ENCODE measurements around the gene NEDD9. TPM values are rescaled to one million over a fixed set of nuclear protein-coding genes. Genes with fewer than 3 reads are reported as not detected.

The NEDD9 gene
- total RNA-seq, 1 donor from 2014 or later: 51.6 TPM

DNA sequence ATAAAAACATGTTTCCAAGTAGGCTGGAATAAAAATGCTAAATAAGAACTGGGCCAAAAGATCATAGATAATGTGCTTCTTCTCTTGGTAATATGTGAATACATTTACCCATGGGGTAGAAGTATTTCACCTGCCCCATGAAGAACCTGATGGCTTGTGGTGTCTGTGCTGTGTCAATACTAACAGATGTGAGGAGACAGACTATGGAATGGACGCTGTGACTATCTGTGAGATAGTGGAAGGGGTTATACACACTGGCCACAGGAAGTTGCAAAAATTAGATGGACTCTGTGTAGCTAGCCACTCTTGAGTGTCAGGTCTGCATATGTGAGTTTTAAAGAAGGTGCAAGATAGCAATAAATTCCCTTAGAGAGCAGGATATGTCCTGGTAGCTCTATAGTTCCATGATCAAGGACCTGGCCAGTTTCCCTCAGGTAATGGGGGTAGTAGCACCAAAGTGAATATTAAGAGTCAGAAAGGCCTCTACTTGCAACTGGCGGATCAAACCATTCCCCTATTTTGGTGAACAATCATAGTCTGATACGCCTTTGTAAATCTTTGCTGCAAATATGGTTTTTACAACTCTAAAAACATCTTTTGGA lies 48.6 kb downstream of the NEDD9 start:
- no peak for DNase-seq (ENCODE audit: low read depth in 2 of 2)

DNA sequence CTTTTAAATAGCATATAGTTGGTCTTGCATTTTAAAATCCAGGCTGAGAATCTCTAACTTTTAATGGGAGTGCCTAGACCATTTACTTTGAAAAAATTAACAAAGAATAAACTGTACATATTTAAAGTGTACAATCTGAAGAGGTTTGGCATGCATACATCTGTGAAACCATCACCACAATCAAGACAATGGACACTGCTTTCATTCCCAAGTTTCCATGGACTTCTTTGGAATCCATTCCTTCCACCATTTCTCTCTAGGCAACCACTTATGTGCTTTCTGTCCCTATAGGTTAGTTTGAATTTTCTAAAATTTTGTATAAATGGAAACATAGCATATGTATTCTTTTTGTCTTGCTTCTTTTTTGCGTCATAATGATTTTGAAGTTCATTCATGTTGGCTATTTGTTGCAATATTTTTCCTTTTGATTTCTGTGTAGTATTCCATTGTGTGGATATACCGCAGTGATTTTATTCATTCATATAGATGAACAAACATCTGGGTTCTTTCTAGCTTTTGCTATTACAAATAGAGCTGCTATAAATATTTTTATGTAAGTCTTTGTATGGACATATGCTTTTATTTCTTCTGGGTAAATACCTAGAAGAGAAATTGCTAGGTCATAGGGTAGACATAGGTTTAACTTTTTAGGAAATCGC lies 50.9 kb downstream of the NEDD9 start:
- no peak for DNase-seq (ENCODE audit: low read depth in 2 of 2)

DNA sequence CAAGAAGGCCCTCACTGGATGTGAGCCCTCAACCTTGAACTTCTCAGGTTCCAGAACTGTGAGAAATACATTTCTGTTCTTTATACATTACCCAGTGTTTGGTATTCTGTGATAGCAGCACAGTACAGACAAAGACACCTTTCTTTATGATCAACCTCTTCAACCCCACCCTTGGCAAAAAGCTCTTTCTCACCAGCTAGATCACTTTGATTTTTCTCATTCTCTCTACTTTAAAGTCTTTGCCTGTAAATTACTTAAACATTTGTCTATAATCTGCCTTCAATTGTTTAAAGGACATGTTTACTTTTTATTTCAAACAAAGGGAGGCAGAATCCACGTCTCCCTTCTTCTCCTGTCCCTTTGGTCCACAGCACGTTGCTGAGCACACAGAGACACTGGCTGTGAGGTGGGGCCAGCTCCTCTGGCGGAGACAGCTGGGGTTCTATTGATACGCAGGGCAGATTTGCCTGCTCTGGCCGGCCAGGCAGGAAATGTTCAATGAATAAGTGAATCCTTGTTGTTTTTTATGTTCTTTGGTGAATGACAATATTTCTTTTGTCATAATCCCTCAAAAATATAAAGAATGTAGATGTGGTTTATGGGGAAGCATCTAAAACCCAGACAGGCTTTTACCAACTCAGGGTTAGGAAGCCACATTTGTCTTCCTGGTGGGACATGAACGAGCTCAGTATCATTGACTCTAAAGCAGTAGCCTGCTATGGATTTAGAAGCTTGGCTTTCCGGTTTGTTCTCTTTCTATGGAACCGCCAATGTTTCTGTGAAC lies 52.9 kb downstream of the NEDD9 start:
- DNase-seq (ENCODE audit: low read depth in 2 of 2): peak in 1 of 2 donors; percentile 38

DNA sequence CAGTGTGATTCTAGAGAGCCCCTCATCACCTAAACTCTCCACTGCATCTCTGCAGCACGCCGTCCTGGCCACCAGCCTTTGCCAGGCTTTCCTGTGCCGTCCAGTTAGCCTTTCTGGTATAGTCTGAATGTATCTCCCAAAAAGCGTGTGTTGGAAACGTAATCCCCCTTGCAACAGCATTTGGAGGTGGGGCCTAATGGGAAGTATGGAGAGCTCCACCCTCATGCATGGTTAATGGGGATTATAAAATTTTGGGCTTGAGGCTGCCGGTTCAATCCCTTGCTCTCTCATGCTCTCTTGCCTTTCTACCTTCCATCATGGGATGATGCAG lies 53.4 kb downstream of the NEDD9 start:
- DNase-seq (ENCODE audit: low read depth in 2 of 2): no peak

DNA sequence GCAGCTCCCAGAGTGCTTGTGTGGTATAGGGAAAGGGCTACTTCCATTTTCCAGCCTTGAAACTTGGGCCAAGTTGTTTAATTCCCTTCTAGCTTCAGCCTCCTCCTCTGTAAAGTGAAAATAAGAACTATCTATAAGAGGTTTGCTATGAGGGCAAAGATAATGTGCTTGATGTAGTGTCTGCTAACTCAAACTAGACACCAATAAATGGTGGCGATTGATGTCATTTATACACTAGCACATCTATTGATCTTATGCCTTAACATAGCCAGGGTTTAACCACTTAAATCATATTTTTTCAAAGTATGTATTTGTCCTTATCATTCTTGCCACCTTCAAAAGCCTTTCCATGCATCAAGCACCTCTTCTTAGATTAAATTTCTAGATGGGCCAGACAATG lies 55.2 kb downstream of the NEDD9 start:
- no peak for DNase-seq (ENCODE audit: low read depth in 2 of 2)

DNA sequence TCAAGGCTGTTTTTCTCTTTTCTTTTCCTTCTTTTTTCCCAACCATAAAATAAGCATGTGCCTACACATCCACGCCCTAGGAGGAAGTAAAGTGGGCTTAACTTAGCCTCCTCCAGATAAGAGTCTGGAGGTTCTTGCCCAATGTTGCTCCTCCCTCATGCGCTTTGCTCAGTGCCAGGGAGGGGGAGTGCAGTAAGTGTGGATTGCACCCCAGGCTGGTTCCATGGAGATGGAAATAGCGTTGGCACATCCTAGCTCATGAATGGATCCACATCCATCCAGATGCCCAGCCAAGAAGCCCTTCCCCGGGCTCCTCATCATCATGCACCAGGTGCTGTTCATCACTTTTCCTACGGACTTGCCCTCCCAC lies 58.2 kb downstream of the NEDD9 start:
- no peak for DNase-seq (ENCODE audit: low read depth in 2 of 2)

DNA sequence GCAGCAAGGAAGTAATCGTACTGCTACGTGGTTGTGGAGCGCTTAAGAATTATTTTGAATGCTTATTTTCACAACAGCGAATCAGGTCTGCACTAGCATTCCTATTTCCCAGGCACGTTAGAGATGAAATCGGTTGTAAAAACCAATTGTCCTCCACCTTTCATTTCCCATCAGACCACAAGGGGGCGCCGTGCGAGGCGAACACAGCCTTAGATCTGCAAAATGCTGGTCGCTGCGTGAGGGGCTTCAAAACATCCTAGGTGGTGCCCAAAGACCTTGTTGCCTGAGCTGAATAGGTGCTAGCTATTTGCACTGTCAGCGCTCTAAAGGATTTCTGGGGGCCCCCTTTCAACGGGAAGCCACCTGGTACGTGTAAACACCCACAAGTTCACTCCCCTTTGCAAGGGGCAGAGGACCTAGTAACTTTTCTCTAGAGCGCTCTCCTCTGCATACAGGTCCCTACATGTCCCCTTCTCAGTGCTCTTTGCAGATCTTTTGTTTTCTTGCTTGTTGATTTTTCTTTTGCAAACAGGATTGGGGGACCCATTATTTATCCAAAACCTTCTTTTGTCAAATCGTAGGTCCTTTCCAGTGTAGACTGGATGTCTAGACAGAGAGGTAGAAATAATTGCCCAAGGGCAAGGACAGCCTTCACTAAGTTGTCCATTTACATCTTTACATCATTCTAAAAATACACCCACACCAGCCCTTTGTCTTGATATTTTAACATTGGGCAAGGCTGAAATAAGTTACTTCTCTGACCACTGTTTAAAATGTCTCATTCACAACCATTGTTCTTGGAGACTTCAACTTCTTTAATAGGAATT lies 59.8 kb downstream of the NEDD9 start:
- peak; percentile 24 to 62 for DNase-seq (ENCODE audit: low read depth in 2 of 2)

DNA sequence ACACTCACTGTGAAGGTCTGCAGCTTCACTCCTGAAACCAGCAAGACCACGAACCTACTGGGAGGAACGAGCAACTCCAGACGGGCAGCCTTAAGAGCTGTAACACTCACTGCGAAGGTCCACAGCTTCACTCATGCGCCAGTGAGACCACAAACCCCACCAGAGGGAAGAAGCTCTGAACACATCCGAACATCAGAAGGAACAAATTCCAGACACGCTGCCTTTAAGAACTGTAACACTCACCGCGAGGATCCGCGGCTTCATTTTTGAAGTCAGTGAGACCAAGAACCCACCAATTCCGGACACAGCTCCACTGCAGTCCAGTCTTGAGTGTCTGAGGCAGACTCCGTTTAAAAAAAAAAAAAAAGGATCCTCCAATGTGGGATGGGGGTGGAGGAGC lies 60.5 kb downstream of the NEDD9 start:
- no peak for DNase-seq (ENCODE audit: low read depth in 2 of 2)

DNA sequence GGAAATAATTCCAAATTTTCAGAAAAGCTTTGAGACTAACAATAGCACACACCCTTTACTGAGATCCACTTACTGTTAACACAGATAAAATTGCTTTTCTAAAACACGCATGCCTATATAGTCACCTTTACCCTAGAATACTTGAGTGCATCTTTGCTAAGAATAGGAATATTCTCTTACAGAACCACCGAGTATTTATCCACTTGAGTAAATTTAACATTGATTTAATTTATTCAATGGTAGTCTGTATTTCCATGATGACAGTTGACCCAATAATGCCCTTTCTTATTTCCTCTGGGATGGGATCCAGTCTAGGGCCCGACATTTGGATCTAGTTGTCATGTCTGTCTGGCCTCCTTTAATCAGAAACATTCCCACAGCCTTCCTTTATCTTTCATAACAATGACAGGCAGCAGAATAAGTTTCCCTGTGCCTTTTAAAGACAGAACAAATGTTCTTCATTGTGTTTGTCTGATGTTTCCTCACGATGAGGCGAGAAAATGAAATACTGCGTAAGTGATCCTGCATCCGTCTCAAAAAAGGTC lies 64.3 kb downstream of the NEDD9 start:
- DNase-seq (ENCODE audit: low read depth in 2 of 2): no peak

DNA sequence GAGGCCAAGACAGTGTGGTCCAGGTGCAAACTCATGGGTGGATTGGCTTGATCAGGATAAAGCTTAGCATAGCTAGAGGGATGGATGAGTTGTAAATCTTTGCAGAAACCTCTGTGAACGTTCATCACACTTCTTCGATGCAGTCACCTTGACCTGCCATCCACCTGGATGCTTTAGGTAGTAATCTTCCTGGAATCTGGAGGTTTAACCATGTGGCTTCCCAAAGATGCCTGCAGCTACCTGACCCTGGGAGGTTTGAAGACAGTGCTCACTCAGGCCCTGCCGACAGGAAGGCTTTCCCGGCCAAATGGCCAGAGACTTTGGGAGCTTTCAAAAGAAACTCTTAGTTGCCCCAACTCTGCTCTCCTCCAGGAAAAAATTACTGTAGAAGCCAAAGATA lies 65.5 kb downstream of the NEDD9 start:
- DNase-seq (ENCODE audit: low read depth in 2 of 2): no peak

DNA sequence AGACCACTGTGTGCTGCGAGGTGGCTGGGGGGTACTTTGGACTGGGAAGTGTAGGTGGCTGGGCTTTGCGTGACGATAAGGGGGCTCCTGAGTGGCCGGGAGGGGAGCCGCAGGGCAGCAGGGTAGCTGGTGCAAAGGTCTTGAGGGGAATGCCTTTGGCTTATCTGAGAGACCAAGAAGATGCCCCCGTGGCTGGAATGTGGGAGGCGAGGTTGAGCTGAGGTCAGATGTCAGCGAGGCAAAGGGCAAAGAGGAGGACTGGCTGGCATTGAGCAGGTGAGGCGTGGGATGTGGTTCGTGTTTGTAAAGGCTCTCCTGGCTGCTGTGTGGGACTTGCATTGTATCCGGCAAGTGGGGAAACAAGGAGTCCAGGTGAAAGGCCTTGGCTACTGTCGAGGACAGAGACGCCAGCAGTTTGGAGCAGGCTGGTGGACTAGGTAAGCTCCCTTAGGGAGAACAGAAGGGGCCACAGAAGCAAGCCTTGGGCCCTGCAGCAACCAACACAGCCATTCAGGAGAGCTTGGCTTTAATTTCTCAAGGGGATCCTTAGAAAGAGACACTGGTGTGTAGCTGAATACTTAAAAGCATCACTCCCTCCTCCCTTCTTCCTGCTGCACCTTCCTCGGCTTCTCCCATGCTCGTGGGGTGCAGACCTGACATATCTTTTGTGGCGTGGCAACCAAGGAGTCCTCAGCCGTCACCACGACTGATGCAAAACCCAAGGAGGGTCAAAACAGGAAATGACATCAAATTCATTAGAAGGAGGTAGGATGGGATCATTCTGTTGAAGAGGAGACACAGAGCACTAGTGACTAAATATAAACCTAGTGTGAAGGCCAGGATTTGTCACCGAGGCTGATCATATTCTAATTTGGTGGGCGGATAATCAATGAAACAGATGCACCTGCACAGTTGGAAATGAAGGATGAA lies 67.5 kb downstream of the NEDD9 start:
- no peak for DNase-seq (ENCODE audit: low read depth in 2 of 2)

DNA sequence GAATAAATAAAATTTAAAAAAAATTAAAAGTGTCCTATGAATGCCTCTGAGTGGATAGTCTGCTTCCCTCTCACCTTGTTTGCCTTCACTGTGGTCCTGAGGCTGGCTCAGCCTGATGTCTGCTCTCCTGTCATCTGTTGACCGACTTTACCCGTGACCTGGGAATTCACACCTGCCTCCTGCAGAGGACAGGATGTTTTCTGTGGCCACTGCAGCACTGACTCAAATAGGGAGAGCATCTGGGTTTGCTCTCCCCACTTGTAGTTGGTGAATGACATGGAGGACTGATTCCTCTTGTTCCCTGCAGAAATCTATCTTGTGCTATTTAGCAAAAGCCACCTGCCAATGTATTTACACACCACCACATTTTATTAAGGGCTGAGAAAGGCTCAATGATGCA lies 68.5 kb downstream of the NEDD9 start:
- DNase-seq (ENCODE audit: low read depth in 2 of 2): no peak

DNA sequence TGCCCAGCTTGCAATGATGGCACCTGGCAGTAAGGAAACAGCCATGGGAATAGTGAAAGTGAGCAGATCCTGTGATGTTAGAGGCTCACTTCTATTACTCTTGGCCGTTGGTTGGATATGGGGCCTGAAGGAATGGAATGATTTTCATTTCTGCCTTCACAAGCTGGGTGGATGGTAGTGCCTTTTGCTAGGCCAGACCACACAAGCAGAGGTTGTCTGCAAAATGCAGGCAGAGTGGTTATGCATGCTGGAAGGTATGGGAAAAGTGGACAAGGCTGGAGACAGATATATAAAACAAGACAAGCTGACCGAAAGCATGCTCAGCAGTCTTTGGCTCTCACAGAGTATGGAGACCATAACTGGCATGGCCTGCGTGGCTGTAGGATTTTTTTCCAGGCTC lies 70.2 kb downstream of the NEDD9 start:
- no peak for DNase-seq (ENCODE audit: low read depth in 2 of 2)

DNA sequence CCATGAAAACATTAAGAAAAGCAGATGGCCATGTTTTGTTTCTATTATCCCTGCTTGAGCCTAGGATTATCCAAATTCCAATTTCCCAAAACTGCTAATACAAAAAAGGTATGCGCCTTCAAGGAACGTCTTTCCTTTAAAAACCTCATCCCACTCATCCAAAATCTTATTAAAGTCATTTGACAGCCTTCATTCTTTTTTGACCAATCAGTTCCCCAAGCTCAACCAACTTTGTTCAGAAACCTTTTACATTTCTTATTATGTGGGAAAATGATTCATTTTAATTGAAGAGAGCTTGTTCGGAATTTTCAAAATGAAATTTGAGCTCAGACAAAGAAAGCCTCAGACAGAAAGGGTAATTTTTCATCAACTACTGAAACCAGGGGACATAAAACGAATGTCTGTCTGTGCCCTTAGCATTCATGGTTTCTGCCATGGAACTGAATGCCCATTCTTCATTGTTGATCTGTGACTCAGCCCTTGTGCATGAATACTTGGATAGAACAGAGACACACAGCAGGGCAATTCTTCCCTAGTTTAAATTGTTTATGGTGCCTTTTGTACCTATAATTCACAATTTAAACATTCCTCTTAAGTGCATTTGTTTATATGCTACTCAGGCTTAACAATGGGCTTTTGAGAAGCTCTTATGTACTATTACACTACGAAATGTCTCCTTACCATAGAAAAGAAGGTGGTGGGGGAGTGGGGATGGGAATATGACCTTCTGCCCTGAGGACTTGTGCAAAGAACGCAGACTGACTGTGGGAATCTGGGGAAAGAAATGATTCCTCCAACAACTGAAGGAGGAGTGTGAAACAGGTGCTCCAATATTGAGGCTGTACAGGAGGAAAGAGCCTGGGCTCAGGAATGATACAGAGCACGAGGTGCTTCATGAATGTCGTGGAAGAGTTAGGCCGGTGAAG lies 71.2 kb downstream of the NEDD9 start:
- DNase-seq (ENCODE audit: low read depth in 2 of 2): peak in 1 of 2 donors; percentile 24

DNA sequence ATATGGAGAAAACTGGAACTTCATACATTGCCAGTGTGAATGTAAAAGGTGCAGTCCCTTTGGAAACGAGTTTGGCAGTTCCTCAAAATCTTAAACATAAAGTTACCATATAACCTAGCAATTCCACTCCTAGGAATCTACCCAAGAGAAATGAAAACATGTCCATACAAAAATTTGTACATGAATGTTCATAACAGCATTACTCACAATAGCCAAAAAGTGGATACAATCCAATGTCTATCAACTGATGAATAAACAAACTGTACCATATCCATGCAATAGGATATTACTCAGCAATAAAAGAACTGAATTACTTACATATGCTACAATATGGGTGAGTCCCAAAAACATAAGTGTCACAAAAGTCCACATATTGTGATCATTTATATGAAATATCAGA lies 72.3 kb downstream of the NEDD9 start:
- no peak for DNase-seq (ENCODE audit: low read depth in 2 of 2)

DNA sequence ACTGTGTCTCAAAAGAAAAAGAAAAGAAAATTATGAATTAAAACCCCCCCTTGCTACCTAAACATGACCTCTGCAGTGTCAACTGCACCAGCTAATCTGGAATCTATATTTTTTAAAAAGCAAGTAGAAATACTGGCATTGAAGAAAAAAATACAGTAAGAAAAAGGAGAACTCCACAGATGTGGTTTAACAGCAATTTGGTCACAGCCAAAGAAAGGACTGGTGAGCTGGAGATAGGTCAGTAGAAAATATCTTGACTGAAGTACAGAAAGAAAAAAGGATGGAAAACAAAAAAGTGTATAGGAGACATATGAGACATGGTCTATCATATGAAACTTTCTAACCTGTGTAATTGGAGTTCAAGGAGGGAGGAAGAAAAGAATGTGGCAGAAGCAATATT lies 76.9 kb downstream of the NEDD9 start:
- no peak for DNase-seq (ENCODE audit: low read depth in 2 of 2)

DNA sequence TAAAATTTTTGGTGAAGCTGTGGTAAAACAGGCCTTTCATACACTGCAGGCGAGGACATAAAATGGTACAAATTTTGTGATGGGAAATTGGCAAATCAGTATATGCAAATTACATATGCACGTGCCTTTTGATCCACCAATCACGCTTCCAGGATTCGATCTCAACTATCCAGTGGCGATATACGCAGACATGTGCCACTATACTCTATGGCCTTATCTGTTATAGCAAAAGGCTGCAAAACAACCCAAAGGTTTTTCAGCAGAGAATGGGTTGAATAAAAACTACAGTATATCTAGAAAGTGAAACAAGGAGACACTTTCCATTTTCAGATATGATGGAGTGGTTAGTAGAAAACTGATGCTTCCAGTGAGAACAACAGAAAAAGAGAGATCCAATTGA lies 79.0 kb downstream of the NEDD9 start:
- DNase-seq (ENCODE audit: low read depth in 2 of 2): no peak

DNA sequence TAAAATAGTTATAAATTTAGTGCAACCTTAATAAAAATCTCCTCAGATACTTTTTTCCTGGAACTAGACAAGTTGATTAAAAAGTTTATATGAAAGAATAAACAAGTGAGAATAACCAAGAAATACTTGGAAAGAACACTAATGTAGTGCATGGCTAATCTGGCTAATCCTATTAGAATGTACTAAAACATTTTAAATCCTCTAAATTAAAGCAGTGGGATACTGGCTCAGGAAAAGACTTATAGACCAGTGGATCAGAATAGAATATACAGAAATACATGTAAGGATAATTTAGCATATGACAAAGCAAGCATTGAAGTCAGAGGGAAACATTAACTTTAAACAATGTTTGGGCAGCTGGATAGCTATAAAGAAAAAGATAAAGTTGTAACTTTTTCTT lies 79.9 kb downstream of the NEDD9 start:
- DNase-seq (ENCODE audit: low read depth in 2 of 2): no peak

DNA sequence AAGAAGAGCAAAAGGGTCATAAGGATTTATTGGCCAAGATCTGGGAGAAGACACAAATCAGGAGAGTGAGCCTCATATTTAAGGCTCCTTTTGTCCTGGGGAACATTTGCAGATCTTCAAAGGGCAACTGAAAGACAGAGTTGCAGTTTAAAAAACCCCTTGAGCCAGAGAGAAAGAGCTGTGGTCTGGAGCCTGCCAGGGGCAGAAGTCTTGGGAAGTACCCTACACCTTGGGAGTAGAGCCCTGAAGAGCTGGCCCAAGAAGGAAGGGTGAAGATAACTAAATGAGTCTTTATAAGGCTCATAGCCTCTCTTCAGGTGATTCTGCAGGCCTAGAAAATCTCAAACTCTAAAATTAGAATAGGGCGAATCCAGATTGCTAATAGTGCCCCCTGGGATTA lies 81.0 kb downstream of the NEDD9 start:
- DNase-seq (ENCODE audit: low read depth in 2 of 2): no peak

DNA sequence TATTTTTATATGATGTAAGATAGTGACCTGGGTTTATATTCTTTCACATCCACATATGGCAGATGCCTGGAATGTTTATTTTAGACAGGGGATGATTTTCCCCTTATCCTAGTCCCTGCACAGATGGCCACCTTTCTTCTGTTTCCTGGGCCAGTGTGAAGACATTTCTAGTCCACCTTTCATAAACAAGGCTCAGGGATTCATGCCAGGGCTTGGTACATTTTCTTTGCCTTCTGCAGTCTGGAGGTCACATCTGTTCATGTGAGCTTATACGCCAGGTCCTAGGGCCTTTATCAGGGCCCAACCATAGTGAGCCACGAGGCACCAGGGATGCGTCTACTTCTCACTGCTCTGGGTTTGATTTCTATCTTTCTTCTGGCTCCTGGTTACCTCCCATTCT lies 82.9 kb downstream of the NEDD9 start:
- DNase-seq (ENCODE audit: low read depth in 2 of 2): no peak

Measured in dermis microvascular lymphatic vessel endothelial cell (primary cell).